GM06990 (cell line): Measurements from ENCODE around the gene UFM1.
"Not testable (repeated sequence)": the region's sequence is repeated elsewhere in the genome, so short reads cannot be mapped to it uniquely, and the experiment has no call there.

ENCODE experiments used
- DNase-seq: peaks from one replicate; pipeline ENCODE4 v3.0.0-alpha.2; 2011; ENCODE audit not compliant: insufficient read length; ENCODE audit errors: extremely low read depth
- H3K27me3 ChIP-seq: replicated peaks from 2 replicates; pipeline ENCODE4 v1.6.0; 2011; ENCODE audit warnings: low read length; ENCODE audit not compliant: control insufficient read depth, insufficient read depth
- H3K36me3 ChIP-seq: 2 replicates; pipeline ENCODE4 v1.5.1; 2011; ENCODE audit warnings: low read length; ENCODE audit not compliant: control insufficient read depth, insufficient read depth
- H3K4me3 ChIP-seq: replicated peaks from 2 replicates; pipeline ENCODE4 v1.5.1; 2011; ENCODE audit warnings: low read depth, mild to moderate bottlenecking, control low read depth, low read length
- CTCF ChIP-seq: IDR thresholded peaks from 2 replicates; pipeline ENCODE4 v1.5.1; 2011; ENCODE audit warnings: low read length, control low read depth, mild to moderate bottlenecking, inconsistent platforms; ENCODE audit not compliant: insufficient read depth, poor library complexity, severe bottlenecking

UFM1 gene

GRCh38 chr13:38366954-38367645 lies 17.4 kb downstream of the UFM1 start:
- DNase-seq, result no peak
- no peaks in the 10 kb centered on the region for H3K27me3 ChIP-seq
- H3K36me3 ChIP-seq, result no peaks in the 10 kb centered on the region; the same call in 1 of the 2 replicates
- no peak for TF ChIP-seq CTCF
- H3K4me3 ChIP-seq, result no peak overlapping the region

GRCh38 chr13:38369058-38369457 lies 19.4 kb downstream of the UFM1 start:
- Histone ChIP-seq H3K27me3 (no peaks in the 10 kb centered on the region), H3K36me3 (no peaks in the 10 kb centered on the region), H3K4me3 (no peak overlapping the region)
- no peak for DNase-seq
- no peak for TF ChIP-seq CTCF

GRCh38 chr13:38370096-38370495 lies 20.4 kb downstream of the UFM1 start:
- not testable (repeated sequence) for DNase-seq, H3K27me3 ChIP-seq, H3K4me3 ChIP-seq, H3K36me3 ChIP-seq

- no peak for TF ChIP-seq CTCF
- Histone ChIP-seq H3K36me3 (no peaks in the 10 kb centered on the region), H3K4me3 (no peak overlapping the region), H3K27me3 (no peaks in the 10 kb centered on the region)
- no peak for DNase-seq
Measured at GRCh38 chr13:38372820-38373383, 23.3 kb downstream of the UFM1 start.

GRCh38 chr13:38376546-38376945 lies 26.9 kb downstream of the UFM1 start:
- Histone ChIP-seq H3K36me3 (no peaks in the 10 kb centered on the region), H3K4me3 (no peak overlapping the region), H3K27me3 (no peaks in the 10 kb centered on the region)
- TF ChIP-seq CTCF, result no peak
- DNase-seq, result no peak

GRCh38 chr13:38381890-38382289 lies 32.2 kb downstream of the UFM1 start:
- Histone ChIP-seq H3K27me3 (no peaks in the 10 kb centered on the region), H3K36me3 (no peaks in the 10 kb centered on the region), H3K4me3 (no peak overlapping the region)
- DNase-seq, result no peak
- no peak for TF ChIP-seq CTCF
